Measurements from ENCODE around the gene CRABP1. TPM values are rescaled to one million over a fixed set of nuclear protein-coding genes. Genes with fewer than 3 reads are reported as not detected.

The CRABP1 gene
- total RNA-seq, 3 donors from 2014 or later (not counting 1 experiment from before 2014, with no cell fraction given) = not detected

DNA sequence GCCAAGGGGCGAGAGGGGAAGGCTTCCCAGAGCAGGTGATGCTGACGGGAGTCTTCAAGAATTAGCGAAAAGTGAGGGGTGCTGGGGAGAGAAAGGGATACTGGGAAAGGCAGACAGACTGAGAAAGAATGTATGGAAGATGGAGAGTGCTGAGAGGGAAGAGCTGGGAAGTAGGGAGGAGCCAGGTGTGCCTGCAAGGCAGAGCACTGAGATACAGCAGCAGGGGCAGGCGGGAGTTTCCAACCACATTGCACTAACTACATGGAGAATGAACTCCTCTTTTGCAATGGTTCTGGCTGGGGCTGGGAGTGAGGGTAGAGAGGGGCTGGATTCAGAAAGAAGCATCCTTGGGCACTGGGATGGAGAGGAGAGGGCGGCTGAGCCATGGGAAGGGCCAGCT, 16.0 kb upstream of the CRABP1 start:
- H3K36me3 ChIP-seq (ENCODE audit: control insufficient read depth, insufficient read depth, low read length) = no peaks in the 10 kb centered on the region
- no peaks in the 10 kb centered on the region for H3K27me3 ChIP-seq (ENCODE audit: control insufficient read depth, insufficient read depth, low read length)
- TF ChIP-seq CTCF (IDR thresholded peaks at IDR 0.05) = no peak
- no peaks in the 10 kb centered on the region for H3K9me3 Mint-ChIP-seq
- no peaks in the 10 kb centered on the region for H3K4me1 ChIP-seq (ENCODE audit: control insufficient read depth, insufficient read depth, low read length)
- no peak overlapping the region for H3K4me3 ChIP-seq (ENCODE audit: low read length)
- no peak overlapping the region for H3K27ac ChIP-seq (ENCODE audit: low read length)
- no peaks in the 10 kb centered on the region for H3K4me1 Mint-ChIP-seq
- peaks cover 0 to 8% of the 10 kb centered on the region in 2 donors for H3K27me3 Mint-ChIP-seq (ENCODE audit: low read depth in 2 of 2)
- ATAC-seq (no peak), DNase-seq (no peak)
- 91% methylated on average over 4 of the region's 5 CpGs for WGBS (ENCODE audit: insufficient coverage)
- no peaks in the 10 kb centered on the region for H3K9me3 ChIP-seq (ENCODE audit: control insufficient read depth, insufficient read depth, low read length)
- H3K4me3 Mint-ChIP-seq = no peak overlapping the region
- intact Hi-C loops (cut with micrococcal nuclease) = no loop called here
- no peak overlapping the region for H3K27ac Mint-ChIP-seq
- no peaks in the 10 kb centered on the region for H3K36me3 Mint-ChIP-seq

DNA sequence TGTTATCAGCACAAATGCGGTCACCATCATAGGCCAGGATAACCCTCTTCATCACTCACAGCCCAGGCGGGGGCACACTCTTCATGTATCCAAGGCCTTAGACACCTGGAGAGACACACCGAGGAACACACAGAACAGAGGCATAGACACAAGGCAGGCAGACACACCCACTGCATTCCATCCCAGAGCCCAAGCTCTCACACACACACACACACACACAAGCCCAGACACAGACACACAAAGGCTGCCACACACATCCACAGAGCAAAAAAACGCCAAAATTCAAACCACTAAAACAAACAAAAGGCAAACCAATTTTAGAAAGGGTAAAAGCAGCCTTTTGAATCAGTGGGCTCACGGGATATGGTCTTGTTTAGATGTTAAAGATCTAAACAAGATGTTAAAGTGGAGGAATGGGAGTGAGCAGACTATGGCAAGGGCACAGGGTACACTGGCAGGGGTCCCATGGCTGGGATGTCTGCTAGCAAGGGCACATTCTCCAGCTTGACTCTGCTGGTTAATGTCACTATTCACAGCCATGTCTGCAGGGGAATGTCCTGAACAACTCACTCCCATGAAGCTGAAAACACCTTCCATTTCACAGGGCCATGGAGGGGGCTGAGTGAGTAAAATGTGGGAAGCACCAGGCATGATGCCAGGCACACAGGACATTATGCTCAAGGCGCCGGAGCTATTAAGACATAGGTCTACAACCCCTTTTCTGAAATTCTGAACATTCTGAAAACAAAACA, 14.9 kb upstream of the CRABP1 start:
- Histone ChIP-seq H3K27me3 (ENCODE audit: control insufficient read depth, insufficient read depth, low read length) (no peaks in the 10 kb centered on the region), H3K36me3 (ENCODE audit: control insufficient read depth, insufficient read depth, low read length) (no peaks in the 10 kb centered on the region), H3K4me1 (ENCODE audit: control insufficient read depth, insufficient read depth, low read length) (no peaks in the 10 kb centered on the region), H3K27ac (ENCODE audit: low read length) (no peak overlapping the region), H3K4me3 (ENCODE audit: low read length) (no peak overlapping the region), H3K9me3 (ENCODE audit: control insufficient read depth, insufficient read depth, low read length) (no peaks in the 10 kb centered on the region)
- ATAC-seq (no peak), DNase-seq (no peak)
- H3K27me3 Mint-ChIP-seq (ENCODE audit: low read depth in 2 of 2) = peaks cover 0 to 8% of the 10 kb centered on the region in 2 donors
- TF ChIP-seq CTCF (IDR thresholded peaks at IDR 0.05) = no peak
- intact Hi-C loops (cut with micrococcal nuclease) = no loop called here
- 86% methylated on average over 7 of the region's 7 CpGs for WGBS (ENCODE audit: insufficient coverage)
- H3K27ac Mint-ChIP-seq = no peak overlapping the region
- H3K36me3 Mint-ChIP-seq = no peaks in the 10 kb centered on the region
- no peak overlapping the region for H3K4me3 Mint-ChIP-seq
- no peaks in the 10 kb centered on the region for H3K9me3 Mint-ChIP-seq
- no peaks in the 10 kb centered on the region for H3K4me1 Mint-ChIP-seq

DNA sequence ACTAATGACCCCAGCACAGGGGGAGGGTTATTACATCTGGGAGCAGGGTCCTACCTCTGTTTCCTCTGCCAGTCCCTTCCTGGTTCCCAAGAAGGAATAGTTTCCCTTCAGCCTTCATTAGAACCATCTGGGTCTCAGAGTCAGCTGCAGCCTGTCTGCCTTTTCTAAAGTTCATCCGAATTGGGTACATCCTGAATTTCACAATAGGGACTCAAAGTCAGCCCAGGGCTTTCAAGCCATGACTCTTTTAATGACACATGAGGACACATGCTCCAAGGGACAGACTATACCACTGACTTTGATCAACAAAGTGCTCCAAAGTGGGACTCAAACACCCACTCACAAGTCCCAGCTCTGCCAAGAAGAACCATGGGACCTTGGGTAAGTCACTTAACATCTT, 12.7 kb upstream of the CRABP1 start:
- no peak overlapping the region for H3K4me3 ChIP-seq (ENCODE audit: low read length)
- H3K27me3 Mint-ChIP-seq (ENCODE audit: low read depth in 2 of 2) = peaks cover 0 to 8% of the 10 kb centered on the region in 2 donors
- no peak for TF ChIP-seq CTCF (IDR thresholded peaks at IDR 0.05)
- DNase-seq = no peak
- H3K4me1 ChIP-seq (ENCODE audit: control insufficient read depth, insufficient read depth, low read length) = no peaks in the 10 kb centered on the region
- ATAC-seq = no peak
- H3K36me3 ChIP-seq (ENCODE audit: control insufficient read depth, insufficient read depth, low read length) = no peaks in the 10 kb centered on the region
- no peaks in the 10 kb centered on the region for H3K9me3 Mint-ChIP-seq
- no peaks in the 10 kb centered on the region for H3K9me3 ChIP-seq (ENCODE audit: control insufficient read depth, insufficient read depth, low read length)
- WGBS (ENCODE audit: insufficient coverage) = 72% methylated on average over 1 of the region's 1 CpG
- H3K27ac ChIP-seq (ENCODE audit: low read length) = no peak overlapping the region
- no peak overlapping the region for H3K4me3 Mint-ChIP-seq
- H3K36me3 Mint-ChIP-seq = no peaks in the 10 kb centered on the region
- intact Hi-C loops (cut with micrococcal nuclease) = no loop called here
- no peaks in the 10 kb centered on the region for H3K27me3 ChIP-seq (ENCODE audit: control insufficient read depth, insufficient read depth, low read length)
- no peaks in the 10 kb centered on the region for H3K4me1 Mint-ChIP-seq
- H3K27ac Mint-ChIP-seq = no peak overlapping the region

DNA sequence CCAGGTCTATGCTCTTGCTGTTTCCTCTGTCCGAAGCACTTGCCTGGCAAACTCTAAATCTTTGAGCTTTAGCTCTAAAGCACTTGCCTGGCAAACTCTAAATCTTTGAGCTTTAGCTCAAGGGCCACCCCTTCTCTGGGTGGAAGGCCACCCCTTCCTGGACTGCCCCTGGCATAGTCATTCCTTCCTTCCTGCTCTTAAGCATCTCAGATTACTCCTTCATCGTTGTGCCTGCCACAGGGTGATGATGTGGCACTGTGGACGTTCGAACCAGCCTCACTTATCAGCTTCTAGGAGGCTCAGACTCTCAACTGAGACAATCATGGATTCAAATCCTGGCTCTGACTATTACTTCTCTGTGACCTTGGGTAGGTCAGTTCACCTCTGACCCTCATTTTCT, 10.5 kb upstream of the CRABP1 start:
- Mint-ChIP-seq H3K9me3 (no peaks in the 10 kb centered on the region), H3K36me3 (no peaks in the 10 kb centered on the region), H3K4me3 (no peak overlapping the region), H3K4me1 (no peaks in the 10 kb centered on the region), H3K27ac (no peak overlapping the region), H3K27me3 (ENCODE audit: low read depth in 2 of 2) (no peaks in the 10 kb centered on the region)
- Histone ChIP-seq H3K9me3 (ENCODE audit: control insufficient read depth, insufficient read depth, low read length) (no peaks in the 10 kb centered on the region), H3K4me1 (ENCODE audit: control insufficient read depth, insufficient read depth, low read length) (no peaks in the 10 kb centered on the region), H3K36me3 (ENCODE audit: control insufficient read depth, insufficient read depth, low read length) (no peaks in the 10 kb centered on the region), H3K27me3 (ENCODE audit: control insufficient read depth, insufficient read depth, low read length) (no peaks in the 10 kb centered on the region), H3K27ac (ENCODE audit: low read length) (no peak overlapping the region), H3K4me3 (ENCODE audit: low read length) (no peak overlapping the region)
- DNase-seq = no peak
- ATAC-seq = no peak
- no peak for TF ChIP-seq CTCF (IDR thresholded peaks at IDR 0.05)
- WGBS (ENCODE audit: insufficient coverage) = 33% methylated on average over 4 of the region's 4 CpGs
- intact Hi-C loops (cut with micrococcal nuclease) = no loop called here
